Neural cell (in vitro differentiated cells): ENCODE results near the gene GOLGA6A. TPM values are rescaled to one million over a fixed set of nuclear protein-coding genes. Genes with fewer than 3 reads are reported as not detected.

Source experiments
- H2AFZ ChIP-seq: fragments of 200-600, 300-800 bp; sonication (generic), shearing (Covaris generic); 2 replicates; pipeline ENCODE4 v1.6.0; 2014; ENCODE audit warnings: low read depth, mild to moderate bottlenecking, antibody characterized with exemption, low read length, moderate library complexity
- H3F3A ChIP-seq: fragments of 200-600 bp; shearing (Covaris generic); 2 replicates; pipeline ENCODE4 v1.6.1; 2016; ENCODE audit warnings: mild to moderate bottlenecking, moderate library complexity, mixed read lengths, antibody characterized with exemption, low read length; ENCODE audit not compliant: insufficient read depth, poor library complexity, severe bottlenecking
- H3K27ac ChIP-seq: fragments of 200-600, 300-800 bp; sonication (generic), shearing (Covaris generic); 2 replicates; pipeline ENCODE4 v1.5.1; 2014; ENCODE audit warnings: mild to moderate bottlenecking, low read length, moderate library complexity
- H3K27me3 ChIP-seq: fragments of 300-800, 200-600 bp; sonication (generic), shearing (Covaris generic); 2 replicates; pipeline ENCODE4 v1.6.0; 2014; ENCODE audit warnings: mild to moderate bottlenecking, low read depth, low read length, moderate library complexity; ENCODE audit not compliant: insufficient read depth
- H3K36me3 ChIP-seq: fragments of 300-800, 200-600 bp; sonication (generic), shearing (Covaris generic); 2 replicates; pipeline ENCODE4 v1.5.1; 2014; ENCODE audit warnings: mild to moderate bottlenecking, antibody characterized with exemption, low read length, moderate library complexity; ENCODE audit not compliant: insufficient read depth
- H3K4me2 ChIP-seq: fragments of 300-800, 200-600 bp; sonication (generic), shearing (Covaris generic); 2 replicates; pipeline ENCODE4 v1.6.0; 2014; ENCODE audit warnings: mild to moderate bottlenecking, low read length
- H3K4me3 ChIP-seq: fragments of 300-800, 200-600 bp; sonication (generic), shearing (Covaris generic); 2 replicates; pipeline ENCODE4 v1.5.1; 2014; ENCODE audit warnings: mild to moderate bottlenecking, low read length, moderate library complexity
- H3K79me2 ChIP-seq: fragments of 200-600 bp; shearing (Covaris generic); replicated peaks from 2 replicates; pipeline ENCODE4 v1.6.0; 2014; ENCODE audit warnings: mild to moderate bottlenecking, low read length, moderate library complexity; ENCODE audit not compliant: insufficient read depth
- H3K9ac ChIP-seq: fragments of 300-800, 200-600 bp; sonication (generic), shearing (Covaris generic); 2 replicates; pipeline ENCODE4 v1.6.1; 2016; ENCODE audit warnings: mild to moderate bottlenecking, low read length, mixed read lengths
- H3K9me2 ChIP-seq: fragments of 200-600 bp; shearing (Covaris generic); 2 replicates; pipeline ENCODE4 v1.6.1; 2016; ENCODE audit warnings: mild to moderate bottlenecking, low read length, mixed read lengths; ENCODE audit not compliant: insufficient read depth
- H3K9me3 ChIP-seq: fragments of 200-600, 300-800 bp; sonication (generic), shearing (Covaris generic); 2 replicates; pipeline ENCODE4 v1.6.1; 2016; ENCODE audit warnings: mild to moderate bottlenecking, mixed run types, low read length, moderate library complexity, mixed read lengths
- H4K20me1 ChIP-seq: fragments of 200-600 bp; shearing (Covaris generic); 2 replicates; pipeline ENCODE4 v1.6.1; 2016; ENCODE audit warnings: mild to moderate bottlenecking, mixed run types; ENCODE audit not compliant: insufficient read depth
- EP300 ChIP-seq: fragments of 450-650 bp; conservative IDR thresholded peaks from 2 replicates; pipeline ENCODE4 v1.6.1; 2014; ENCODE audit warnings: antibody characterized with exemption, mild to moderate bottlenecking, moderate library complexity; ENCODE audit not compliant: poor library complexity, severe bottlenecking
- EZH2 ChIP-seq: fragments of 200-600, 300-800 bp; shearing (Covaris generic), sonication (generic); IDR thresholded peaks from 2 replicates; pipeline ENCODE4 v1.6.1; 2014; ENCODE audit warnings: antibody characterized with exemption, low read length, borderline replicate concordance, mild to moderate bottlenecking; ENCODE audit not compliant: insufficient read depth, poor library complexity, severe bottlenecking
- MXI1 ChIP-seq: fragments of 450-650 bp; conservative IDR thresholded peaks from 2 replicates; pipeline ENCODE4 v1.6.1; 2014; ENCODE audit warnings: antibody characterized with exemption, mild to moderate bottlenecking; ENCODE audit not compliant: poor library complexity, severe bottlenecking
- POLR2AphosphoS5 ChIP-seq: IDR thresholded peaks from 2 replicates; pipeline ENCODE4 v1.6.1; 2012
- RAD21 ChIP-seq: fragments of 450-650 bp; conservative IDR thresholded peaks from 2 replicates; pipeline ENCODE4 v1.6.1; 2014; ENCODE audit warnings: antibody characterized with exemption, mild to moderate bottlenecking, moderate library complexity
- SMC3 ChIP-seq: fragments of 450-650 bp; conservative IDR thresholded peaks from 2 replicates; pipeline ENCODE4 v1.6.1; 2014; ENCODE audit warnings: antibody characterized with exemption, mild to moderate bottlenecking, moderate library complexity; ENCODE audit not compliant: poor library complexity
- TAF1 ChIP-seq: IDR thresholded peaks from 2 replicates; pipeline ENCODE4 v1.6.1; 2012; ENCODE audit warnings: low read depth
- polyA plus RNA-seq: library from polyadenylated mRNA; depleted of rRNA; stranded (reverse); fragments of >200 nt; gene quantifications from 2 replicates; pipeline ENCODE4 v1.2.3, GENCODE V29; 2014
- TF ChIP-seq, protein P1 (sequence below): IDR thresholded peaks from 2 replicates; pipeline ENCODE4 v1.6.1; 2012; ENCODE audit warnings: borderline replicate concordance
- TF ChIP-seq, protein P2 (sequence below): fragments of 450-650 bp; IDR thresholded peaks from 2 replicates; pipeline ENCODE4 v1.5.1; 2014; ENCODE audit warnings: antibody characterized with exemption, mild to moderate bottlenecking, moderate library complexity; ENCODE audit not compliant: poor library complexity, severe bottlenecking

GOLGA6A gene
- polyA plus RNA-seq, 1 donor from 2014 or later: 0.50 TPM

DNA sequence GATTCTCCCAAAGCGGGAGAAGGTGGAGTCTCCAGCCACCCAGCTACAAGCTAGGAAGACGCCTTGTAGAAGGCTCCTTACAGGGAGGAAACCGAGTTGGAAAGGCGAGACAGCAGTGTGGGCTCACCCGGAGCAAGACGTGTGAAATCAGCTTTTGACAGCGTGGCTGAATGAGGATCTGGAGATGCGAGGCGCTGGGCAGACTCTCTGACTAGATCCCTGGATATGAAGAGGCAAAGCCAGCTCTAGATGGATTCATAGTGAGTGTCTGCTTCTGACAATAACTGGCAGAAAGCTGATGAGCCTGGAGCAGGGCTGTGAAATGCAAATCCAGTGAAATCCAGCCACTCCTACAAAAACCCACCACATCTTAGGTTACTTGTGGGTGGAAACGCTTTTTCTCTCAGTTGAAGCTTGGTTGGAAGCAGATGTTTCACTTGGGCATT is 41.0 kb downstream of the GOLGA6A start:
- Histone ChIP-seq H3K9me2 (no peaks in the 10 kb centered on the region), H3K27ac (no peak overlapping the region), H3F3A (no peaks in the 10 kb centered on the region), H3K4me3 (no peak overlapping the region), H3K27me3 (no peaks in the 10 kb centered on the region), H4K20me1 (no peaks in the 10 kb centered on the region), H3K4me2 (no peak overlapping the region), H3K36me3 (no peaks in the 10 kb centered on the region), H2AFZ (no peak overlapping the region), H3K9me3 (no peaks in the 10 kb centered on the region), H3K79me2 (no peaks in the 10 kb centered on the region), H3K9ac (no peak overlapping the region)
- TF ChIP-seq, protein P1, sequence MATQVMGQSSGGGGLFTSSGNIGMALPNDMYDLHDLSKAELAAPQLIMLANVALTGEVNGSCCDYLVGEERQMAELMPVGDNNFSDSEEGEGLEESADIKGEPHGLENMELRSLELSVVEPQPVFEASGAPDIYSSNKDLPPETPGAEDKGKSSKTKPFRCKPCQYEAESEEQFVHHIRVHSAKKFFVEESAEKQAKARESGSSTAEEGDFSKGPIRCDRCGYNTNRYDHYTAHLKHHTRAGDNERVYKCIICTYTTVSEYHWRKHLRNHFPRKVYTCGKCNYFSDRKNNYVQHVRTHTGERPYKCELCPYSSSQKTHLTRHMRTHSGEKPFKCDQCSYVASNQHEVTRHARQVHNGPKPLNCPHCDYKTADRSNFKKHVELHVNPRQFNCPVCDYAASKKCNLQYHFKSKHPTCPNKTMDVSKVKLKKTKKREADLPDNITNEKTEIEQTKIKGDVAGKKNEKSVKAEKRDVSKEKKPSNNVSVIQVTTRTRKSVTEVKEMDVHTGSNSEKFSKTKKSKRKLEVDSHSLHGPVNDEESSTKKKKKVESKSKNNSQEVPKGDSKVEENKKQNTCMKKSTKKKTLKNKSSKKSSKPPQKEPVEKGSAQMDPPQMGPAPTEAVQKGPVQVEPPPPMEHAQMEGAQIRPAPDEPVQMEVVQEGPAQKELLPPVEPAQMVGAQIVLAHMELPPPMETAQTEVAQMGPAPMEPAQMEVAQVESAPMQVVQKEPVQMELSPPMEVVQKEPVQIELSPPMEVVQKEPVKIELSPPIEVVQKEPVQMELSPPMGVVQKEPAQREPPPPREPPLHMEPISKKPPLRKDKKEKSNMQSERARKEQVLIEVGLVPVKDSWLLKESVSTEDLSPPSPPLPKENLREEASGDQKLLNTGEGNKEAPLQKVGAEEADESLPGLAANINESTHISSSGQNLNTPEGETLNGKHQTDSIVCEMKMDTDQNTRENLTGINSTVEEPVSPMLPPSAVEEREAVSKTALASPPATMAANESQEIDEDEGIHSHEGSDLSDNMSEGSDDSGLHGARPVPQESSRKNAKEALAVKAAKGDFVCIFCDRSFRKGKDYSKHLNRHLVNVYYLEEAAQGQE: no peak
- TF ChIP-seq EZH2: no peak

DNA sequence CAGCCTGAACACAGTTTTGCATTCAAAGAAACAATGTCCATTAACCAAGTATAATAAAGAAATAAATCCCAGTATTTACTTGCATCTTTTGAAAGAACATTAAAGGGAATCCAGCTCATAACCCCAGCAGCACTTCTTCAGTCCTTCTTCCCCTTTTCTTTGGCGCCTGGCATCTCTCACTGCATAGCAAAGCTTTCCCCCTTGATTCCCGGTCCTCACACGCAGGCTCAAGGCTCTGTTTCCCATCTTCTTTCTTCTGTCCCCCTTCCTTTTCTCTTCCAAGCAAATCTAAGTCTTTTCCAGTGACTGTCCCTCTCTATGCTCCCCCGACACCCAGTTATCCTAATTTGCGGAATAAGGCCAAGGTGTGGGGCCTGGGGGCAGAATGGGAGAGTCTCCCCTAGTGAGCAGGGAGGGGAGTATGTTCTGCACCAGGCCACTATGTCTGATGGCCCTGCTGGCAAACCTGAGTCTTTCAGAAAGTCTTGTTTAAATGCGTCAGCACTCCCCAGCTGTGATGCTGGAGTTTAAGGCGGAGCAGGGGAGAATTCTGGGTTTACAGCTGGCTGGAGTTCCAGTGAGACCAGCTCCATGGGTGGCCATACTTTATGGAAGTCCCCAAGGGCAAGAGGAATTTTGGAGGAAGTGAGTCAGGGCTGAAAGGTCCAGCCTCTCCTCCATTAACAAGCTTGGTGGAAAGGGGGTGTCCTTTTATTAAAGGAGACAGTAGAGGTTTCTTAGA is 42.1 kb downstream of the GOLGA6A start:
- Histone ChIP-seq H3K9ac (no peak overlapping the region), H3K36me3 (no peaks in the 10 kb centered on the region), H4K20me1 (no peaks in the 10 kb centered on the region), H3K9me3 (no peaks in the 10 kb centered on the region), H3K79me2 (no peaks in the 10 kb centered on the region), H3K27me3 (no peaks in the 10 kb centered on the region), H3K27ac (no peak overlapping the region), H3K4me2 (no peak overlapping the region), H3K9me2 (no peaks in the 10 kb centered on the region), H3K4me3 (no peak overlapping the region), H3F3A (no peaks in the 10 kb centered on the region), H2AFZ (no peak overlapping the region)
- TF ChIP-seq MXI1: no peak

DNA sequence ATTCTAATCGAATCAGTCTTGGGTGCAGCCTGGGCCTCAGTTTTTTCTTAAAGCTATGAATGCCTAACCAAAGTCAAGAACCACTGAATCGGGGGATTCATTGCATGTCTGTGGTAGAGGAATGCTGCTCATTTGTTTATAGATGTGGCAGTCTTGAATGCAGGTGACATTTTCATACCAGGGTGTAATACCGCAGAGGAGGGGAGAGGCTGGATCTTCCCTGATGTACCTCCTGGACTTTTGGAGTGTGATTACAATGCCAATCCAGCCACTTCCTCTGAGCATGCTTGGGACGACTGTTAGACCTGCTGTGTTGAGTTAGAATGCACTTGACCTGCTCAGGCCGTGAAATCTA is 42.7 kb downstream of the GOLGA6A start:
- H3K9me2 ChIP-seq: no peaks in the 10 kb centered on the region
- no peaks in the 10 kb centered on the region for H3K36me3 ChIP-seq
- no peaks in the 10 kb centered on the region for H3K27me3 ChIP-seq
- H3F3A ChIP-seq: no peaks in the 10 kb centered on the region
- H2AFZ ChIP-seq: no peak overlapping the region
- no peak overlapping the region for H3K27ac ChIP-seq
- no peaks in the 10 kb centered on the region for H3K79me2 ChIP-seq
- TF ChIP-seq POLR2AphosphoS5 (no peak), RAD21 (no peak), EP300 (no peak), SMC3 (no peak), EZH2 (no peak), MXI1 (no peak), TAF1 (no peak)
- TF ChIP-seq, protein P1: no peak
- TF ChIP-seq, protein P2, sequence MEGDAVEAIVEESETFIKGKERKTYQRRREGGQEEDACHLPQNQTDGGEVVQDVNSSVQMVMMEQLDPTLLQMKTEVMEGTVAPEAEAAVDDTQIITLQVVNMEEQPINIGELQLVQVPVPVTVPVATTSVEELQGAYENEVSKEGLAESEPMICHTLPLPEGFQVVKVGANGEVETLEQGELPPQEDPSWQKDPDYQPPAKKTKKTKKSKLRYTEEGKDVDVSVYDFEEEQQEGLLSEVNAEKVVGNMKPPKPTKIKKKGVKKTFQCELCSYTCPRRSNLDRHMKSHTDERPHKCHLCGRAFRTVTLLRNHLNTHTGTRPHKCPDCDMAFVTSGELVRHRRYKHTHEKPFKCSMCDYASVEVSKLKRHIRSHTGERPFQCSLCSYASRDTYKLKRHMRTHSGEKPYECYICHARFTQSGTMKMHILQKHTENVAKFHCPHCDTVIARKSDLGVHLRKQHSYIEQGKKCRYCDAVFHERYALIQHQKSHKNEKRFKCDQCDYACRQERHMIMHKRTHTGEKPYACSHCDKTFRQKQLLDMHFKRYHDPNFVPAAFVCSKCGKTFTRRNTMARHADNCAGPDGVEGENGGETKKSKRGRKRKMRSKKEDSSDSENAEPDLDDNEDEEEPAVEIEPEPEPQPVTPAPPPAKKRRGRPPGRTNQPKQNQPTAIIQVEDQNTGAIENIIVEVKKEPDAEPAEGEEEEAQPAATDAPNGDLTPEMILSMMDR: no peak
- no peak overlapping the region for H3K4me2 ChIP-seq
- no peaks in the 10 kb centered on the region for H3K9me3 ChIP-seq
- H3K4me3 ChIP-seq: no peak overlapping the region
- no peaks in the 10 kb centered on the region for H4K20me1 ChIP-seq
- H3K9ac ChIP-seq: no peak overlapping the region
